Gastroesophageal sphincter (tissue), 4 donors: ENCODE data around the gene FANCC. TPM values are rescaled to one million over a fixed set of nuclear protein-coding genes. Genes with fewer than 3 reads are reported as not detected.

Experiments
- ATAC-seq: fragments of 150-250 bp; one replicate; pipeline ENCODE4 v1.9.1; 2016; ENCODE audit warnings: mild to moderate bottlenecking, moderate library complexity
- H3K27ac ChIP-seq, 4 donors: fragments of 200-600 bp; sonication (generic) in 3 of 4; 1 replicate in 3 of 4; 2 replicates in 1 of 4; pipeline ENCODE4 v1.5.1; 2016 to 2019
- H3K27me3 ChIP-seq: fragments of 200-600 bp; sonication (generic); one replicate; pipeline ENCODE4 v1.5.1; 2019
- H3K36me3 ChIP-seq, 2 donors: fragments of 200-600 bp; sonication (generic); one replicate each; pipeline ENCODE4 v1.5.1; 2019; ENCODE audit warnings: control low read depth in 1 of 2
- H3K4me1 ChIP-seq, 3 donors: fragments of 200-600 bp; sonication (generic); 1 replicate in 2 of 3; 2 replicates in 1 of 3; pipeline ENCODE4 v1.5.1; 2016 to 2019; ENCODE audit warnings: control low read depth in 2 of 3
- H3K4me3 ChIP-seq, 2 donors: fragments of 200-600 bp; sonication (generic); one replicate each; pipeline ENCODE4 v1.5.1; 2019; ENCODE audit warnings: mild to moderate bottlenecking in 1 of 2, moderate library complexity in 1 of 2
- H3K9me3 ChIP-seq, 3 donors: fragments of 200-600 bp; sonication (generic); one replicate each; pipeline ENCODE4 v1.5.1; 2017 to 2019; ENCODE audit warnings: control low read depth in 2 of 3
- CTCF ChIP-seq, 4 experiments: fragments of 200-600 bp in 2 of 4; fragments of 450-650 bp in 2 of 4; sonication (generic) in 1 of 4; IDR thresholded peaks; one replicate each; pipeline ENCODE4 v1.5.1; 2017 to 2019; ENCODE audit warnings: antibody characterized with exemption in 4 of 4, mild to moderate bottlenecking in 2 of 4, moderate library complexity in 2 of 4
- EP300 ChIP-seq: sonication (generic); formaldehyde crosslinking; IDR thresholded peaks from one replicate; pipeline ENCODE4 v1.6.1; 2017; ENCODE audit warnings: antibody characterized with exemption, mild to moderate bottlenecking
- POLR2A ChIP-seq, 2 donors: fragments of 450-650 bp; IDR thresholded peaks; one replicate each; pipeline ENCODE4 v1.6.1; 2017; ENCODE audit warnings: antibody characterized with exemption in 2 of 2, mild to moderate bottlenecking in 2 of 2, moderate library complexity in 1 of 2
- POLR2AphosphoS5 ChIP-seq: sonication (generic); formaldehyde crosslinking; IDR thresholded peaks from one replicate; pipeline ENCODE4 v1.6.1; 2017; ENCODE audit warnings: antibody characterized with exemption
- WGBS, 2 donors: methylation state at CpG; one replicate each; pipeline ENCODE4 v1.1.5; 2018; ENCODE audit warnings: low coverage in 1 of 2; 5-methylcytosine and 5-hydroxymethylcytosine counted together
- total RNA-seq, 4 donors: library from RNA; depleted of rRNA; stranded (reverse); fragments of >200 nt; gene quantifications; one replicate each; pipeline ENCODE4 v1.1.0, GENCODE V29; 2016

Gene FANCC
- total RNA-seq, 4 donors from 2014 or later = 4.9 to 9.4 (median 7.4) TPM

- Histone ChIP-seq H3K27me3 (peaks cover 7% of the 10 kb centered on the region), H3K27ac (no peak overlapping the region), H3K4me3 (no peak overlapping the region), H3K36me3 (no peaks in the 10 kb centered on the region), H3K4me1 (peaks cover 0 to 6% (median 0%) of the 10 kb centered on the region in 3 donors), H3K9me3 (no peaks in the 10 kb centered on the region)
- 75 to 82% methylated on average over 8 of the region's 8 CpGs for WGBS, 2 donors
- no peak for TF ChIP-seq CTCF (IDR thresholded peaks at IDR 0.05)
- TF ChIP-seq POLR2AphosphoS5 = no peak
- TF ChIP-seq EP300 = no peak
- no peak for TF ChIP-seq POLR2A (IDR thresholded peaks at IDR 0.05)
- no peak for ATAC-seq
Observed at GRCh38 chr9:95360866-95361265, 43.4 kb upstream of the FANCC start.

- Histone ChIP-seq H3K36me3 (no peaks in the 10 kb centered on the region), H3K9me3 (no peaks in the 10 kb centered on the region), H3K4me1 (no peaks in the 10 kb centered on the region), H3K27ac (no peak overlapping the region), H3K27me3 (peaks cover 7% of the 10 kb centered on the region), H3K4me3 (no peak overlapping the region)
- WGBS, 2 donors = 94 to 98% methylated on average over 7 to 8 of the region's 8 CpGs
- ATAC-seq = no peak
- no peak for TF ChIP-seq POLR2A (IDR thresholded peaks at IDR 0.05)
- TF ChIP-seq CTCF (IDR thresholded peaks at IDR 0.05) = no peak
- TF ChIP-seq EP300 = no peak
- no peak for TF ChIP-seq POLR2AphosphoS5
Observed at GRCh38 chr9:95357316-95357715, 39.8 kb upstream of the FANCC start.

GRCh38 chr9:95355500-95355899 lies 38.0 kb upstream of the FANCC start:
- H3K27ac ChIP-seq = no peak overlapping the region
- no peaks in the 10 kb centered on the region for H3K9me3 ChIP-seq
- ATAC-seq = no peak
- H3K4me3 ChIP-seq = no peak overlapping the region
- TF ChIP-seq POLR2A (IDR thresholded peaks at IDR 0.05) (no peak), CTCF (IDR thresholded peaks at IDR 0.05) (no peak), EP300 (no peak), POLR2AphosphoS5 (no peak)
- no peaks in the 10 kb centered on the region for H3K36me3 ChIP-seq
- peaks cover 13% of the 10 kb centered on the region for H3K27me3 ChIP-seq
- WGBS, 2 donors = 61 to 100% methylated on average over 1 to 4 of the region's 5 CpGs
- H3K4me1 ChIP-seq = no peaks in the 10 kb centered on the region

GRCh38 chr9:95351051-95351450 lies 33.5 kb upstream of the FANCC start:
- Histone ChIP-seq H3K4me1 (peaks cover 0 to 14% (median 0%) of the 10 kb centered on the region in 3 donors), H3K36me3 (no peaks in the 10 kb centered on the region), H3K27ac (no peak overlapping the region), H3K4me3 (no peak overlapping the region), H3K27me3 (peaks cover 36% of the 10 kb centered on the region), H3K9me3 (no peaks in the 10 kb centered on the region)
- ATAC-seq = no peak
- TF ChIP-seq POLR2A (IDR thresholded peaks at IDR 0.05) (no peak), POLR2AphosphoS5 (no peak), CTCF (IDR thresholded peaks at IDR 0.05) (no peak)
- 81% methylated on average over 14 of the region's 25 CpGs; no CpG with 5 or more reads in 1 of the 2 donors for WGBS, 2 donors

- 83 to 85% methylated on average over 10 of the region's 18 CpGs for WGBS, 2 donors
- H3K27me3 ChIP-seq = peaks cover 36% of the 10 kb centered on the region
- no peak overlapping the region for H3K27ac ChIP-seq
- no peaks in the 10 kb centered on the region for H3K9me3 ChIP-seq
- H3K36me3 ChIP-seq = no peaks in the 10 kb centered on the region
- H3K4me1 ChIP-seq = peaks cover 0 to 14% (median 0%) of the 10 kb centered on the region in 3 donors
- ATAC-seq = no peak
- H3K4me3 ChIP-seq = no peak overlapping the region
- no peak for TF ChIP-seq EP300
- no peak for TF ChIP-seq POLR2AphosphoS5
- TF ChIP-seq CTCF (IDR thresholded peaks at IDR 0.05) = no peak
- TF ChIP-seq POLR2A (IDR thresholded peaks at IDR 0.05) = no peak
Observed at GRCh38 chr9:95350266-95350665, 32.8 kb upstream of the FANCC start.
